ENCODE measurements around the gene MIS18BP1. TPM values are rescaled to one million over a fixed set of nuclear protein-coding genes. Genes with fewer than 3 reads are reported as not detected.
"Not testable (repeated sequence)": the region's sequence is repeated elsewhere in the genome, so short reads cannot be mapped to it uniquely, and the experiment has no call there.

MIS18BP1 gene
- total and polyA plus RNA-seq, 4 donors, result 3.6 to 39.9 (median 13.5) TPM

DNA sequence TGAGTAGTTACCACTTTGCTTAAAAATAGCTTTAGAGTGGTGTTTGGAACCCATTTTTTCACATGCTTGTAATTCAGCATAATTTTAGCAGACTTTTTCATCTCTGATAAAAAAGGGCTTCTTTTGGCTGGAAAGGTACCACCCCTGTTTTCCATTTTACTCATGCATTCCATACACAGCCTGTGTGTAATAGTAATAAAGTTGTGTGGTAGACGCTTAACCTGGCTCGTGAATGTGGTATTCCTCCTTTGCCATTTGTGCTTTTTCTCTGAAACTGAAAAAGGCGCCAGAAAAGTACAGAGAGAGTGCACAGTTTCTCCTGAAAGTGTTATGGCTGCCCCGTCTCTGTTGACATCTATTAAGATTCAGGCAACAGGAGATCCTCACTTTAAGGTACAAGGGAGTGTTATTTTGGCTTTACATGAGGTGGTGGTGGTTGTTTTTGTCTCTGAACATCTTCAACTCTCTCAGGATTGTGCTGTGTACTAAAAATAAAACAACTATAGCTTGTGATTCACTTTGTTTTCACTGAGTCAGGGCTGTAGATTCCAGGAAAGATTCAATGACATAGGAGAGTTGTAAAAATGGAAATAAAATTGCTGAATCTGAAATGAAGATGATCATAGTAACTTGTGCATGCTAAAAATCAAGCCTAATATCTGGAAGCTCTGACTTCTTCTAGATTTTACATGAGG, 45.6 kb upstream of the MIS18BP1 start:
- Histone ChIP-seq H3K9me3 (ENCODE audit: control insufficient read depth in 4 of 4, low read length in 3 of 4) (no peaks in the 10 kb centered on the region), H3K27ac (ENCODE audit: low read depth in 1 of 2, low read length in 2 of 2) (no peak overlapping the region), H3K36me3 (ENCODE audit: control insufficient read depth in 4 of 4, insufficient read depth in 3 of 4, low read depth in 1 of 4, low read length in 3 of 4) (no peaks in the 10 kb centered on the region), H3K4me1 (ENCODE audit: control insufficient read depth in 4 of 4, insufficient read depth in 4 of 4, low read length in 3 of 4) (no peaks in the 10 kb centered on the region), H3K27me3 (ENCODE audit: control insufficient read depth in 4 of 4, insufficient read depth in 4 of 4, low read length in 3 of 4) (no peaks in the 10 kb centered on the region), H3K4me3 (ENCODE audit: low read depth in 1 of 3, low read length in 3 of 3) (no peak overlapping the region), H3K9ac (ENCODE audit: low read depth in 1 of 2, low read length in 2 of 2) (no peak overlapping the region)
- no peak for DNase-seq (ENCODE audit: low spot score)
- TF ChIP-seq, protein P1, sequence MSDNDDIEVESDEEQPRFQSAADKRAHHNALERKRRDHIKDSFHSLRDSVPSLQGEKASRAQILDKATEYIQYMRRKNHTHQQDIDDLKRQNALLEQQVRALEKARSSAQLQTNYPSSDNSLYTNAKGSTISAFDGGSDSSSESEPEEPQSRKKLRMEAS (IDR thresholded peaks at IDR 0.05), result no peak
- TF ChIP-seq EGR1 (IDR thresholded peaks at IDR 0.05; ENCODE audit: low read depth in 2 of 2) (no peak), NR2F2 (IDR thresholded peaks at IDR 0.05) (no peak)
- WGBS, result 85% methylated on average over 4 of the region's 4 CpGs

DNA sequence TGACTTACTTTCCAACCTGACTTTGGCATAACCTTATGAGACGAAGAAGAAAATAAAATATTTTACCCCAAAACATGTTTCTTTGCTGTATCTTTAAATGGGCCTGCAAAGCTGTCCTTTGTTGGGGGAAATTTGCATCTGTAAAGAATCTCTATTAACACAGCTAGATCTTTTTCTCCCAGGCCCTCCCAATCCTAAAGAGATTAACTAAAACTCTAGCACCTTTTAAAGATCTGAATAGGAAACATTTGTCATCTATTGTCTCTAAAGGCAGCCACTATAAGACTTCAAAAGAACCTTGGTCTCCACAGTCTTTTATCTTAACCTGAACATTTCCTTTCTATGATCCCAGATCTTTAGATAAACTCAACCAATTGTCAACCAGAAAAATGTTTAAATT, 41.8 kb upstream of the MIS18BP1 start:
- H3K27ac ChIP-seq (ENCODE audit: low read depth in 1 of 2, low read length in 2 of 2); DNase-seq (ENCODE audit: low spot score); H3K9me3 ChIP-seq (ENCODE audit: control insufficient read depth in 4 of 4, low read length in 3 of 4); H3K9ac ChIP-seq (ENCODE audit: low read depth in 1 of 2, low read length in 2 of 2); H3K27me3 ChIP-seq (ENCODE audit: control insufficient read depth in 4 of 4, insufficient read depth in 4 of 4, low read length in 3 of 4); H3K4me1 ChIP-seq (ENCODE audit: control insufficient read depth in 4 of 4, insufficient read depth in 4 of 4, low read length in 3 of 4); H3K4me3 ChIP-seq (ENCODE audit: low read depth in 1 of 3, low read length in 3 of 3); H3K36me3 ChIP-seq (ENCODE audit: control insufficient read depth in 4 of 4, insufficient read depth in 3 of 4, low read depth in 1 of 4, low read length in 3 of 4): not testable (repeated sequence)
- 75% methylated on average over 1 of the region's 1 CpG for WGBS

DNA sequence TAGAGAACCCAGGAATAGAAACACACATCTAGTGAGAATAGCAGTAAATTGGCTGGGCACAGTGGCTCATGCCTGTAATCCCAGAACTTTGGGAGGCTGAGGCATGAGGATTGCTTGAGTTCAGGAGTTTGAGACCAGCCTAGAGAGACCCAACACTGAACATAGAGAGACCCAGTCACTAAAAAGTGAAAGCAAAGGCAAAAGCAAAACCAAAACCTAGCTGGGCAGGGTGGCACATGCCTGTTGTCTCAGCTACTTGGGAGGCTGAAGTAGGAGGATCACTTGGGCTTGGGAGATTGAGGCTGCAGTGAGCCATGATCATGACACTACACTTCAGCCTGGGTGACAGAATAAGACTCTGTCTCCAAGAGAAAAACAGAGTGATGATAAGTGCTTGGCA, 37.5 kb upstream of the MIS18BP1 start:
- no peak for DNase-seq (ENCODE audit: low spot score)
- Histone ChIP-seq H3K27ac (ENCODE audit: low read depth in 1 of 2, low read length in 2 of 2) (no peak overlapping the region), H3K9ac (ENCODE audit: low read depth in 1 of 2, low read length in 2 of 2) (no peak overlapping the region), H3K4me1 (ENCODE audit: control insufficient read depth in 4 of 4, insufficient read depth in 4 of 4, low read length in 3 of 4) (no peaks in the 10 kb centered on the region), H3K4me3 (ENCODE audit: low read depth in 1 of 3, low read length in 3 of 3) (no peak overlapping the region), H3K36me3 (ENCODE audit: control insufficient read depth in 4 of 4, insufficient read depth in 3 of 4, low read depth in 1 of 4, low read length in 3 of 4) (no peaks in the 10 kb centered on the region), H3K9me3 (ENCODE audit: control insufficient read depth in 4 of 4, low read length in 3 of 4) (no peaks in the 10 kb centered on the region), H3K27me3 (ENCODE audit: control insufficient read depth in 4 of 4, insufficient read depth in 4 of 4, low read length in 3 of 4) (no peaks in the 10 kb centered on the region)
- TF ChIP-seq EGR1 (IDR thresholded peaks at IDR 0.05; ENCODE audit: low read depth in 2 of 2), result no peak
- TF ChIP-seq, protein P1 (IDR thresholded peaks at IDR 0.05), result no peak
- TF ChIP-seq, protein P2, sequence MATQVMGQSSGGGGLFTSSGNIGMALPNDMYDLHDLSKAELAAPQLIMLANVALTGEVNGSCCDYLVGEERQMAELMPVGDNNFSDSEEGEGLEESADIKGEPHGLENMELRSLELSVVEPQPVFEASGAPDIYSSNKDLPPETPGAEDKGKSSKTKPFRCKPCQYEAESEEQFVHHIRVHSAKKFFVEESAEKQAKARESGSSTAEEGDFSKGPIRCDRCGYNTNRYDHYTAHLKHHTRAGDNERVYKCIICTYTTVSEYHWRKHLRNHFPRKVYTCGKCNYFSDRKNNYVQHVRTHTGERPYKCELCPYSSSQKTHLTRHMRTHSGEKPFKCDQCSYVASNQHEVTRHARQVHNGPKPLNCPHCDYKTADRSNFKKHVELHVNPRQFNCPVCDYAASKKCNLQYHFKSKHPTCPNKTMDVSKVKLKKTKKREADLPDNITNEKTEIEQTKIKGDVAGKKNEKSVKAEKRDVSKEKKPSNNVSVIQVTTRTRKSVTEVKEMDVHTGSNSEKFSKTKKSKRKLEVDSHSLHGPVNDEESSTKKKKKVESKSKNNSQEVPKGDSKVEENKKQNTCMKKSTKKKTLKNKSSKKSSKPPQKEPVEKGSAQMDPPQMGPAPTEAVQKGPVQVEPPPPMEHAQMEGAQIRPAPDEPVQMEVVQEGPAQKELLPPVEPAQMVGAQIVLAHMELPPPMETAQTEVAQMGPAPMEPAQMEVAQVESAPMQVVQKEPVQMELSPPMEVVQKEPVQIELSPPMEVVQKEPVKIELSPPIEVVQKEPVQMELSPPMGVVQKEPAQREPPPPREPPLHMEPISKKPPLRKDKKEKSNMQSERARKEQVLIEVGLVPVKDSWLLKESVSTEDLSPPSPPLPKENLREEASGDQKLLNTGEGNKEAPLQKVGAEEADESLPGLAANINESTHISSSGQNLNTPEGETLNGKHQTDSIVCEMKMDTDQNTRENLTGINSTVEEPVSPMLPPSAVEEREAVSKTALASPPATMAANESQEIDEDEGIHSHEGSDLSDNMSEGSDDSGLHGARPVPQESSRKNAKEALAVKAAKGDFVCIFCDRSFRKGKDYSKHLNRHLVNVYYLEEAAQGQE (IDR thresholded peaks at IDR 0.05), result no peak
- no peak for TF ChIP-seq RAD21 (IDR thresholded peaks at IDR 0.05)
- TF ChIP-seq, protein P3, sequence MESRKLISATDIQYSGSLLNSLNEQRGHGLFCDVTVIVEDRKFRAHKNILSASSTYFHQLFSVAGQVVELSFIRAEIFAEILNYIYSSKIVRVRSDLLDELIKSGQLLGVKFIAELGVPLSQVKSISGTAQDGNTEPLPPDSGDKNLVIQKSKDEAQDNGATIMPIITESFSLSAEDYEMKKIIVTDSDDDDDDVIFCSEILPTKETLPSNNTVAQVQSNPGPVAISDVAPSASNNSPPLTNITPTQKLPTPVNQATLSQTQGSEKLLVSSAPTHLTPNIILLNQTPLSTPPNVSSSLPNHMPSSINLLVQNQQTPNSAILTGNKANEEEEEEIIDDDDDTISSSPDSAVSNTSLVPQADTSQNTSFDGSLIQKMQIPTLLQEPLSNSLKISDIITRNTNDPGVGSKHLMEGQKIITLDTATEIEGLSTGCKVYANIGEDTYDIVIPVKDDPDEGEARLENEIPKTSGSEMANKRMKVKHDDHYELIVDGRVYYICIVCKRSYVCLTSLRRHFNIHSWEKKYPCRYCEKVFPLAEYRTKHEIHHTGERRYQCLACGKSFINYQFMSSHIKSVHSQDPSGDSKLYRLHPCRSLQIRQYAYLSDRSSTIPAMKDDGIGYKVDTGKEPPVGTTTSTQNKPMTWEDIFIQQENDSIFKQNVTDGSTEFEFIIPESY (IDR thresholded peaks at IDR 0.05), result no peak
- TF ChIP-seq, protein P4, sequence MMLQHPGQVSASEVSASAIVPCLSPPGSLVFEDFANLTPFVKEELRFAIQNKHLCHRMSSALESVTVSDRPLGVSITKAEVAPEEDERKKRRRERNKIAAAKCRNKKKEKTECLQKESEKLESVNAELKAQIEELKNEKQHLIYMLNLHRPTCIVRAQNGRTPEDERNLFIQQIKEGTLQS (IDR thresholded peaks at IDR 0.05), result no peak
- TF ChIP-seq FOXA1 (IDR thresholded peaks at IDR 0.05), result no peak
- TF ChIP-seq TAF1 (conservative IDR thresholded peaks at IDR 0.05), result no peak
- TF ChIP-seq NR2F2 (IDR thresholded peaks at IDR 0.05), result no peak
- no peak for TF ChIP-seq HNF4A (conservative IDR thresholded peaks at IDR 0.05)
- TF ChIP-seq SP1 (IDR thresholded peaks at IDR 0.05), result no peak
- no peak for TF ChIP-seq RXRA (IDR thresholded peaks at IDR 0.05)

All from liver (tissue), 9 donors.